B cell (primary cell): ENCODE data around the gene HBM. TPM values are rescaled to one million over a fixed set of nuclear protein-coding genes. Genes with fewer than 3 reads are reported as not detected.

Experiments
- ATAC-seq: fragments of 200-7000 bp; cut with Tn5 transposase; one replicate; pipeline ENCODE4 v1.10.0; 2021; ENCODE audit warnings: low read depth, mild to moderate bottlenecking, moderate number of reproducible peaks, moderate library complexity
- CTCF ChIA-PET: fragments of 350-600 bp; sonication (Branson Sonifier 250); formaldehyde crosslinking; loops from one replicate; lab custom pipeline; 2021; ENCODE audit warnings: antibody characterized with exemption, inconsistent platforms; lab: Charles Lee
- POLR2A ChIA-PET: fragments of 350-600 bp; sonication (Branson Sonifier 250); formaldehyde crosslinking; loops from one replicate; lab custom pipeline; 2021; ENCODE audit warnings: antibody characterized with exemption; lab: Charles Lee
- DNase-seq: peaks from one replicate; pipeline ENCODE4 v3.0.0; 2013
- H2AFZ ChIP-seq: 2 replicates; pipeline ENCODE4 v1.6.1; 2012; ENCODE audit warnings: mild to moderate bottlenecking, low read depth, low read length; ENCODE audit not compliant: insufficient read depth, poor library complexity, severe bottlenecking
- H3K27ac ChIP-seq, 2 donors: 1 replicate in 1 of 2; 2 replicates in 1 of 2; pipeline ENCODE4 v1.5.1; 2012 to 2013; ENCODE audit warnings: low read length in 2 of 2, mild to moderate bottlenecking in 2 of 2, moderate library complexity in 1 of 2
- H3K27me3 ChIP-seq, 4 experiments: fragments of 200-600 bp in 1 of 4; sonication (generic) in 1 of 4; replicated peaks in 1 of 4; 1 replicate in 2 of 4; 2 replicates in 2 of 4; pipeline versions ENCODE4 v1.6.1 to v1.7.0; 2013 to 2016; ENCODE audit warnings: low read length in 3 of 4, mild to moderate bottlenecking in 2 of 4, mixed read lengths in 1 of 4, moderate library complexity in 1 of 4; ENCODE audit not compliant: insufficient read depth in 4 of 4, control insufficient read depth in 3 of 4; ENCODE audit errors: control extremely low read depth in 1 of 4
- H3K36me3 ChIP-seq, 2 experiments: replicated peaks in 1 of 2; 1 replicate in 1 of 2; 2 replicates in 1 of 2; pipeline versions ENCODE4 v1.6.1 to v1.7.1; 2013; ENCODE audit warnings: low read length in 1 of 2; ENCODE audit not compliant: insufficient read depth in 2 of 2, control insufficient read depth in 1 of 2; ENCODE audit errors: control extremely low read depth in 1 of 2, extremely low read depth in 1 of 2
- H3K4me1 ChIP-seq, 2 donors: fragments of 200-600 bp in 1 of 2; sonication (generic) in 1 of 2; 1 replicate in 1 of 2; 2 replicates in 1 of 2; pipeline versions ENCODE4 v1.5.1 to v1.6.1; 2013 to 2017; ENCODE audit warnings: low read length in 2 of 2; ENCODE audit not compliant: control insufficient read depth in 2 of 2, insufficient read depth in 2 of 2
- H3K4me2 ChIP-seq: replicated peaks from 2 replicates; pipeline ENCODE3; 2012; ENCODE audit warnings: mild to moderate bottlenecking, low read depth, low read length; ENCODE audit not compliant: poor library complexity, severe bottlenecking
- H3K4me3 ChIP-seq, 5 experiments: fragments of 200-600 bp in 1 of 5; sonication (generic) in 1 of 5; 1 replicate in 3 of 5; 2 replicates in 2 of 5; pipeline versions ENCODE4 v1.5.1 to v1.7.0; 2011 to 2016; ENCODE audit warnings: low read length in 4 of 5, mild to moderate bottlenecking in 4 of 5, low read depth in 2 of 5, control low read depth in 1 of 5, moderate library complexity in 1 of 5; ENCODE audit not compliant: insufficient read depth in 1 of 5; ENCODE audit errors: control extremely low read depth in 1 of 5, extremely low read depth in 1 of 5
- H3K79me2 ChIP-seq: fragments of 200-600 bp; sonication (generic); one replicate; pipeline ENCODE4 v1.6.0; 2016; ENCODE audit warnings: low read length; ENCODE audit not compliant: control insufficient read depth, insufficient read depth
- H3K9ac ChIP-seq: fragments of 200-600 bp; sonication (generic); 2 replicates; pipeline ENCODE4 v1.6.1; 2017; ENCODE audit warnings: mild to moderate bottlenecking, low read length, moderate library complexity
- H3K9me3 ChIP-seq, 3 donors: one replicate each; pipeline versions ENCODE4 v1.6.1 to v1.7.1; 2013; ENCODE audit warnings: low read length in 2 of 3; ENCODE audit not compliant: control insufficient read depth in 2 of 3, insufficient read depth in 1 of 3; ENCODE audit errors: control extremely low read depth in 1 of 3
- H4K20me1 ChIP-seq: 2 replicates; pipeline ENCODE4 v1.6.0; 2012; ENCODE audit warnings: mild to moderate bottlenecking, low read length; ENCODE audit not compliant: insufficient read depth, control insufficient read depth, poor library complexity, severe bottlenecking
- H3K27ac Mint-ChIP-seq: one replicate; pipeline ENCODE4 v1.8.0; 2021; ENCODE audit warnings: mixed read lengths
- H3K27me3 Mint-ChIP-seq: one replicate; pipeline ENCODE4 v1.8.0; 2021; ENCODE audit warnings: mixed read lengths
- H3K4me1 Mint-ChIP-seq: one replicate; pipeline ENCODE4 v1.8.0; 2021; ENCODE audit warnings: mixed read lengths
- H3K4me3 Mint-ChIP-seq: one replicate; pipeline ENCODE4 v1.8.0; 2021; ENCODE audit warnings: mixed read lengths
- H3K9me3 Mint-ChIP-seq: one replicate; pipeline ENCODE4 v1.8.0; 2022; ENCODE audit warnings: mixed read lengths; ENCODE audit not compliant: insufficient read depth
- EZH2 ChIP-seq: IDR thresholded peaks from 2 replicates; pipeline ENCODE4 v1.6.1; 2012; ENCODE audit warnings: borderline replicate concordance, low read depth, mild to moderate bottlenecking, moderate library complexity, low read length; ENCODE audit not compliant: insufficient read depth, poor library complexity, severe bottlenecking
- WGBS: methylation state at CpG from one replicate; pipeline ENCODE4 v1.1.5; 2013; ENCODE audit warnings: missing lambda C conversion rate; ENCODE audit not compliant: insufficient coverage; 5-methylcytosine and 5-hydroxymethylcytosine counted together
- intact Hi-C: fragments of 100-400 bp; cut with micrococcal nuclease; formaldehyde crosslinking; loops from one replicate; pipeline ENCODE4 v1.10.0; 2022
- polyA plus RNA-seq: library from polyadenylated mRNA; depleted of rRNA; stranded (reverse); fragments of >200 nt; gene quantifications from 2 replicates; pipeline ENCODE4 v1.2.3, GENCODE V29; 2012
- total RNA-seq, 2 donors: library from RNA; stranded (reverse); fragments of 120-200 nt in 1 of 2; gene quantifications; 1 replicate in 1 of 2; 2 replicates in 1 of 2; pipeline versions ENCODE4 v1.2.3 to v1.2.4, GENCODE V29; 2013 to 2022
- TF ChIP-seq, protein P1 (sequence below): fragments of 200-600 bp; IDR thresholded peaks from one replicate; pipeline ENCODE4 v1.8.0; 2022; ENCODE audit warnings: antibody characterized with exemption, mild to moderate bottlenecking

HBM gene
- total and polyA plus RNA-seq, 2 donors (not counting 1 experiment from before 2014, with no cell fraction given), result 0.64 TPM; not detected in 1

DNA sequence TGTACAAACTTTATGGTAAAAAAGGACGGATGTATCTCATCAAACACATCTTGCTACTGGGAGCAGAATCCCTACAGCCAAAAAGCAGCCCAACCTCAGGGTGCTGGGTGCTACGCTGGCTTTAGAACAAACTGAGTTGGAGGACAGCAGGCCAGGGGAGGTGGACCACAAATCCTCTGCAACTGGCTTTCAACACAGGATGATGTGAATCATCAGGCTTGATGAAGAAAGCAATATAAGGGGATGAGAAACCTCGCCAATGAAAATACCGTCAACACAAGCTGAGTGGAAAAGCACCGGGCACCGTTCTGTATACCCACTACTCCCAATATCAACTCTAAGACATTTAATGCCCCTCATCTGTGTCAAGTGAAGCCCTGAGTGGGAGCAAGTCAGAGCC is 28.7 kb downstream of the HBM start:
- Mint-ChIP-seq H3K4me1 (no peaks in the 10 kb centered on the region), H3K27ac (no peak overlapping the region), H3K9me3 (no peaks in the 10 kb centered on the region), H3K27me3 (no peaks in the 10 kb centered on the region), H3K4me3 (no peak overlapping the region)
- Histone ChIP-seq H4K20me1 (peaks cover 49% of the 10 kb centered on the region), H3K9me3 (no peaks in the 10 kb centered on the region), H3K36me3 (peaks cover 10 to 86% of the 10 kb centered on the region in 2 experiments), H3K27me3 (no peaks in the 10 kb centered on the region), H3K4me1 (no peaks in the 10 kb centered on the region), H3K4me3 (no peak overlapping the region), H3K9ac (no peak overlapping the region), H3K4me2 (no peak overlapping the region), H3K79me2 (peaks cover 21% of the 10 kb centered on the region), H2AFZ (no peak overlapping the region), H3K27ac (no peak overlapping the region)
- DNase-seq (no peak), ATAC-seq (no peak)
- CTCF ChIA-PET, result interaction anchor here (1.1 kb wide), 1 partner anchor 129 kb away, joined by 4 read pairs; no protein-coding TSS in a partner anchor
- 74% methylated on average over 5 of the region's 6 CpGs for WGBS
- POLR2A ChIA-PET, result no interaction called here
- TF ChIP-seq, protein P1, sequence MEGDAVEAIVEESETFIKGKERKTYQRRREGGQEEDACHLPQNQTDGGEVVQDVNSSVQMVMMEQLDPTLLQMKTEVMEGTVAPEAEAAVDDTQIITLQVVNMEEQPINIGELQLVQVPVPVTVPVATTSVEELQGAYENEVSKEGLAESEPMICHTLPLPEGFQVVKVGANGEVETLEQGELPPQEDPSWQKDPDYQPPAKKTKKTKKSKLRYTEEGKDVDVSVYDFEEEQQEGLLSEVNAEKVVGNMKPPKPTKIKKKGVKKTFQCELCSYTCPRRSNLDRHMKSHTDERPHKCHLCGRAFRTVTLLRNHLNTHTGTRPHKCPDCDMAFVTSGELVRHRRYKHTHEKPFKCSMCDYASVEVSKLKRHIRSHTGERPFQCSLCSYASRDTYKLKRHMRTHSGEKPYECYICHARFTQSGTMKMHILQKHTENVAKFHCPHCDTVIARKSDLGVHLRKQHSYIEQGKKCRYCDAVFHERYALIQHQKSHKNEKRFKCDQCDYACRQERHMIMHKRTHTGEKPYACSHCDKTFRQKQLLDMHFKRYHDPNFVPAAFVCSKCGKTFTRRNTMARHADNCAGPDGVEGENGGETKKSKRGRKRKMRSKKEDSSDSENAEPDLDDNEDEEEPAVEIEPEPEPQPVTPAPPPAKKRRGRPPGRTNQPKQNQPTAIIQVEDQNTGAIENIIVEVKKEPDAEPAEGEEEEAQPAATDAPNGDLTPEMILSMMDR, result no peak
- no peak for TF ChIP-seq EZH2
- intact Hi-C loops, result no loop called here

- no peak for ATAC-seq
- no peak overlapping the region for H3K27ac Mint-ChIP-seq
- TF ChIP-seq, protein P1, result no peak
- no peak for TF ChIP-seq EZH2
- Histone ChIP-seq H3K4me3 (no peak overlapping the region), H3K9me3 (no peaks in the 10 kb centered on the region), H3K27me3 (no peaks in the 10 kb centered on the region), H3K4me1 (no peaks in the 10 kb centered on the region), H2AFZ (no peak overlapping the region), H3K27ac (no peak overlapping the region), H3K9ac (no peak overlapping the region), H3K79me2 (peaks cover 9% of the 10 kb centered on the region), H3K4me2 (no peak overlapping the region), H3K36me3 (peaks cover 7 to 67% of the 10 kb centered on the region in 2 experiments), H4K20me1 (peaks cover 28% of the 10 kb centered on the region)
- H3K9me3 Mint-ChIP-seq, result no peaks in the 10 kb centered on the region
- H3K4me3 Mint-ChIP-seq, result no peak overlapping the region
- WGBS, result 100% methylated on average over 3 of the region's 5 CpGs
- intact Hi-C loops, result no loop called here
- no peak for DNase-seq
- POLR2A ChIA-PET, result interaction anchor here (0.7 kb wide), 1 partner anchor 20 kb away, joined by 5 read pairs; the partner anchor contains the start of gene HBQ1
- no peaks in the 10 kb centered on the region for H3K27me3 Mint-ChIP-seq
- CTCF ChIA-PET, result no interaction called here
- H3K4me1 Mint-ChIP-seq, result no peaks in the 10 kb centered on the region
These were observed 34.6 kb downstream of the HBM start for GRCh38 chr16:200388-200787.
